ENCODE measurements around the gene ULK4.
"Not testable (repeated sequence)": the region's sequence is repeated elsewhere in the genome, so short reads cannot be mapped to it uniquely, and the experiment has no call there.

Gene ULK4

DNA sequence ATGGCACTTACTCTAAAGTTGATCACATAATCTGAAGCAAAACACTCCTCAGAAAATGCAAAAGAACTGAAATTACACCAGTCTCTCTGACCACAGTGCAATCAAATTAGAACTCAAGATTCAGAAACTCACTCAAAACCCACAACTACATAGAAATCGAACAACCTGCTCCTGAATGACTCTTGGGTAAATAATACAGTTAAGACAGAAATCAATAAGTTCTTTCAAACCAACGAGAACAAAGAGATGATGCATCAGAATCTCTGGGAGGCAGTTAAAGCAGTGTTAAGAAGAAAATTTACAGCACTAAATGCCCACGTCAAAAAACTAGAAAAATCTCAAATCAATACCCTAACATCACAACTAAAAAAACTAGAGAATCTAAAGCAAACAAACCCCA is 535.4 kb downstream of the ULK4 start:
- DNase-seq = no peak

DNA sequence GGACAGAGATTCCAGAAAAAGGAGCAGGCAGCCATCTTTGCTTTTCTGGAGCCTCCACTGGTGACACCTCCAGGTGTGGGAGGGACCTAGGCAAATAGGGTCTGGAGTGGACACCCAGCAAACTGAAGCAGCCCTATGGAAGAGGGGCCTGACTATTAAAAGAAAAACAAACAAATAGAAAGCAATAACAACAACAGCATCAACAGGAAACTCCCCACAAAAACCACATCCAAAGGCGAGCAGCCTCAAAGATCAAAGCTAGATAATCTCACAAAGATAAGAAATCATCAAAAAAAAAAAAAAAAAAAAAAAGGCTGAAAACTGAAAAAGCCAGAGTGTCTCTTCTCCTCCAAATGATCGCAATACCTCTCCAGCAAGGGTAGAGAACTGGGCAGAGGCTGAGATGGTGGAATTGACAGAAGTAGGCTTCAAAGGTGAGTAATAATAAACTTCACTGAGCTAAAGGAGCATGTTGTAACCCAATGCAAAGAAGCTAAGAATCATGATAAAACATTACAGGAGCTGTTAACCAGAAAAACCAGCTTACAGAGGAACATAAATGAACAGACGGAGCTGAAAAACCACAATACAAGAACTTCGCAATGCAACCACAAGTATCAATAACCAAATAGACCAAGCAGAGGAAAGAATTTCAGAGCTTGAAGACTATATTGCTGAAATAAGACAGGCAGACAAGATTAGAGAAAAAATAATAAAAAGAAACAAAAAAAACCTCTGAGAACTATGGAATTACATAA is 537.2 kb downstream of the ULK4 start:
- no peak for DNase-seq

DNA sequence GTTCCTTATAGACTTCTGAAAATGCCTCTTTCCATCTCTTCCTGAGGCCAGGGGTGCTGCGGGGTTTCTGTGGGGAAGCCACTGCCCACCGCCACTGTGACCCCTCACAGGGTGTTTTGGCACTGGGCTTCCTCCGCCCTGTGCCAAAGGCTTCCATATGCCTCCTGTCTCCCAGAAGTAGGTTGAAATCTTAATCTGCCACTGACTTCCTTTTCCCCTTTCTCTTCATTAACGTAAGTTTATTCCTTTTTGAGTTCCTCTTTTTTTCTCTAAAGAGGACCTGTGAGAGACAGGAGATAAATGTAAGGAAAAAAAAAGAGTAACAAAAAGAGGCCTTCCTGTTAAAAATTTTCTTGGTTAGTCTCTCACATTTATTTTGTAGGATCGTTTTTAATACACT is 542.1 kb downstream of the ULK4 start:
- peak in 1 of 14 donors; percentile 42 for DNase-seq

DNA sequence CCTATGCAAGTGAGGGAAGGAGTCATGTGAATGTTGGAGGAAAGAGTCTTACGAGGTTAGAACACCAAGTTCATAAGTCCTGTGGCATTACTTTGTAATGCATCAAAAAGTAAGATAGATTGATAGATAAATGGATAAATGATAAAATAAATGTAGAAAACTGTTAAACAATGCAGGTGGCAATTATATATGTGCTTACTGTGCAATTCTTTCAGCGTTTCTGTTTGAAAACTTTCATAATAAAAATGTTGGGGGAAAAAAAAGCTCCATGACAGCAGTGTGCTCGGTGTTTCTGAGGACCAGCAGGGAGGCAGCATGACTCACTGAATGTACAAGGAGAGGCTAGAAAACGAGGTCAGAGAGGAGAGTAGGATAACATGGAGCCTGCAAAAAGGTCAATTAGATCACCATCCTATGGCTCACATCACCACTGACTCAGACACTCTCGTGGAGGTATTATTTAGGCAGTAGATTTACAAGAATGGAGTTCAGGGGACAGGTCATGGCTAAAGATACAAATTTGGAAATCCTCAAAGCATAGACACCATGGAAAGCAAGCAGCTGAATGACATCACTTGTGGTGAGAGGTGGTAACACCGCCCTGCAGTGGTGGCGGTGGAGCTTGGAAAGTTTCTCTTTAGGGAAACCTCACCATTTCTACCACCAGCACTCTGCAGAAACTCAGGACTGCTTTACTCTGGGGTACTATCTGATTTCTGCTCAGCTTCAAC is 542.8 kb downstream of the ULK4 start:
- DNase-seq = peak in 1 of 14 donors; percentile 43

DNA sequence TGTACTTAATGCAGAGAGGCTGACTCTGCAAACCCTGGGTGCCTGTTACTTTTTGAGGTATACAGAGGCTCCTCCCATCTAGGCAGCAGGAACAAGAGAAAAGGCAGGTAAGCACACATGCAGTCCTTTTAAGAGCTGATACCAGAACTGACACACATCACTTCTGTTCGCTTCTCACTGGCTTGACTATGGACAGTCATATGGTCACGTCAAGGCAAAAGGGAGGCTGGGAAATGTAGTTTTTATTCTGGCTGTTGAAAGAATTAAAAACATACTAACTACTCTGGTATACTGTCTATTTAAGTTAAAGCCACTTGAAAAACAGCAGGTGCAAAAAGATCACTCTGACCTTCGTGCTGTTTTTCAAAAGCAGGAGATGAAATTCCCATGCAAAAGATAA is 544.3 kb downstream of the ULK4 start:
- no peak for DNase-seq

DNA sequence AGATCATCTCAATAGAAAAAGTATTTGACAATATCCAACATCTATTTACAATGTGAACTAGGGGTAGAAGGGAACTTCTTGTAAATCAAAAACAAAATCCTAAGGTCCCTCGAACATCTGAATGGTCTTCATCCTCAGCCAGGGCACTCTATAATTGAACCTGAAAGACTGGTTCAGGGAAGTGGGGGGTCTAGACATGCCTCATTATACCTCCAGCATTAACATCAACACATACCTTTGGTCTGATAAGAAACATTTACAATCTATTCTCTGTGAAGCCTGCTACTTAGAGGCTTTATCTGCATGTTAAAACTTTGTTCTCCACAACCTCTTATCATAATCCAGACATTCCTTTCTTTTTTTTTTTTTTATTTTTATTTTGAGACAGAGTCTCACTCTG is 550.8 kb downstream of the ULK4 start:
- no peak for DNase-seq

DNA sequence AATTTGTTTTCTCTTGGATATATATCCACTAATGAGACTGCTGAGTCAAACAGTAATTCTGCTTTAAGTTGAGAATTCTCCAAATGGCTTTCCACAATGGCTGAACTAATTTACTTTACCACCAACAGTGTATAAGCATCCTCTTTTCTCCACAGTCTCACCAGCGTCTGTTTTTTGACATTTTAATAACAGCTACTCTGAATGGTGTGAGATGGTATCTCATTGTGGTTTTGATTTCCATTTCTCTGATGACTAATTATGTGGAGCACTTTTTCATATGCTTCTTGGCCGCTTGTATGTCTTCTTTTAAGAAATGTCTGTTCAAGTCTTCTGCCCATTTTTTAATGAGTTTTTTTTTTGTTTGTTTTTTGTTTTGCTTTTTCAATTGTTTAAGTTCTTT is 556.4 kb downstream of the ULK4 start:
- DNase-seq = no peak

DNA sequence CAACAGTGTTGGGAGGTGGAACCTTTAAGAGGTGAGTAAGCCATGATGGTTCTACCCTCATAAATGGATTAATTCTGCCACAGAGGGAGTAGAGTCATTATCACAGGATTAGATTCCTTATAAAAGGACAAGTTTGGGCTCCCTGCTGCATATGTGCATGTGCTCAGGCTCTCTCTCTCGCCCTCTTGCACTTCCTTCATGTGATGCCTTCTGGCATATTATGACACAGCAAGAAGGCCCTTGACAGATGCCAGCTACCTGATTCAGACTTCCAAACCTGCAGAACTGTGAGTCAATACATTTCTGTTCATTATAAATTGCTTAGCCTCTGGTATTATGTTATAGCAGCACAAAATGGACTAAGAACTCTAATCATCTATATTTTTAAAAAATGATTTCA is 557.3 kb downstream of the ULK4 start:
- no peak for DNase-seq

DNA sequence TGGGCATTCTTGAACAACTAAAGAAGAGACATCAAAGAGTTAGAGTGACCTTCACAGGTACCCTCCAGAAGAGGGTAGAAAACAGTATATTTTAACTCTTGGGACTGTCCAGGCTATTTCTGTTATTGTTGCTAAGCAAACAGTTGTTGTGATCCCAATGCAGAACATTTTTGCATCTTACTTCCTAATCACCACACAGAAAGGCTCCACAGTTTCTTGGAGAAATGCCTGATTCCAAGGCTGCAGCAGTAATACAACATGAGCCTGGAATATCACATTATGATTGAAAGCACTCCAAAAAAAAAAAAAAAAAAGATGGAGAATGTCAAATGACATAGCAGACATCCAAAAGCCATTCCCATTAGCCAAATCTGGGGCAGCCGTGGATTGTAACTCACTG is 567.0 kb downstream of the ULK4 start:
- DNase-seq = no peak

DNA sequence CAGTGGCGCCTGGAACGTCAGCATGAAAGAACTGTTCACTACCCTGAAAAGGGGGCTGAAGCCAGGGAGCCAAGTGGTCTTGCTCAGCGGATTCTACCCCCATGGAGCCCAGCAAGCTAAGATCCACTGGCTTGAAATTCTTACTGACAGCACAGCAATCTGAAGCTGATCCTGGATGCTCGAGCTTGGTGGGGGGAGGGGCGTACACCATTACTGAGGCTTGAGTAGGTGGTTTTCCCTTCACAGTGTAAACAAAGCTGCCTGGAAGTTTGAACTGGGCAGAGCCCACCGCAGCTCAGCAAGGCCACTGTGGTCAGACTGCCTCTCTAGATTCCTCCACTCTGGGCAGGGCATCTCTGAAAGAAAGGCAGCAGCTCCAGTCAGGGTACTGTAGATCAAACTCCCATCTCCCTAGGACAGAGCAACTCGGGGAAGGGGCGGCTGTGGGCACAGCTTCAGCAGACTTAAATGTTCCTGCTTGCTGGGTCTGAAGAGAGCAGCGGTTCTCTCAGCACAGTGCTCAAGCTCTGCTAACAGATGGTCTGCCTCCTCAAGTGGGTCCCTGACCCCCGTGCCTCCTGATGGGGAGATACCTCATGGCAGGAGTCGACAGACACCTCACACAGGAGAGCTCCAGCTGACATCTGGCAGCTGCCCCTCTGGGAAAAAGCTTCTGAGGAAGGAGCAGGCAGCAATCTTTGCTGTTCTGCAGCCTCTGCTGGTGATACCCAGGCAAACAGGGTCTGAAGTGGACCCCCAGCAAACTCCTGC is 591.0 kb downstream of the ULK4 start:
- not testable (repeated sequence) for DNase-seq

DNA sequence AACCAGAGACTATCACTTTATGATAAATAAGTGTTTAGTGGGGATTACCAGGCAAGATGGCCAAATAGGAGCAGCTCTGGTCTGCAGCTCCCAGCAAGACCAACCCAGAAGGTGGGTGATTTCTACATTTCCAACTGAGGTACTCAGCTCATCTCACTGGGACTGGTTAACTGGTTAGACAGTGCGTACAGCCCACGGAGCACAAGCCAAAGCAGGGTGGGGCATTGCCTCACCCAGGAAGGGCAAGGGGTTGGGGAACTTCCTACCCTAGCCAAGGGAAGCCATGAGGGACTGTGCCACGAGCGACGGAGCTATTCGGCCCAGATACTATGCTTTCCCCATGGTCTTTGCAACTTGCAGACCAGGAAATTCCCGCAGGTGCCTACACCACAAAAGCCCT is 591.6 kb downstream of the ULK4 start:
- DNase-seq = no peak

DNA sequence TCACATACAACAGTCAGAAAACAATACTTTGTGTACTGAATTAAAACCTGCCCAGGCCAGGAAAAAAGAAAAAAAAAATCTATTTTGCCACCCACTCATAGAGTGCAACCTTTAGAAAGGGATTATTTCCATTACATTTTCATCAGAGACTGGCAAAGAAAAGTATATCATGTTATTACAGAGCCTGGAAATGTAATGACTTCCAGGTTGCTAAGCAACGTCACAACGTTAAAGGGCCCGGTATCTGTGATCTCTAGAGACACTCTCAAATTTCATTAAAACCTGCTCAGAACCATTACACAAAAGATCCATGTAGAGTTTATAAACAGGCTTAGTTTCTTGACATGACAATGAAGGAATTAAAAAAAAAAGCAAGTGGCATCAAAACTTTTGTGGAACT is 592.1 kb downstream of the ULK4 start:
- no peak for DNase-seq

DNA sequence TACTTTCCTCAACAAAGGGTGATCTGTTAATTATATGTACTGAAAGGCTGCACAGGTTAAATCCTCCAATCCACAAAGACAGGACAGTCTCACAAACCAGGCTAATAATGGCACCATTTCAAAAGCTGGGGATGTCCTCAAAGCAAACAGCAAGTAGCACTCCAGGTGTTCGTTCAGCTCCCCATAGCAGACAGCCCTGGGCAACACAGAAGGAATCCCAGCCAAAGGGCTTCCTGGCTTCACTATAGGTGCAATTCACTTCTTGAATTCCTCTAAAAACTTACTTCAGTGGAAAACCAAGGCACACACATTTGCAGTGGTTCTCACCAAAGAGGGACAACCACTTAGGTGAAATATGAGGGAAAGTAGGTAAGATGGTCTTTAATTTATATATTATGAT is 595.9 kb downstream of the ULK4 start:
- DNase-seq = no peak

DNA sequence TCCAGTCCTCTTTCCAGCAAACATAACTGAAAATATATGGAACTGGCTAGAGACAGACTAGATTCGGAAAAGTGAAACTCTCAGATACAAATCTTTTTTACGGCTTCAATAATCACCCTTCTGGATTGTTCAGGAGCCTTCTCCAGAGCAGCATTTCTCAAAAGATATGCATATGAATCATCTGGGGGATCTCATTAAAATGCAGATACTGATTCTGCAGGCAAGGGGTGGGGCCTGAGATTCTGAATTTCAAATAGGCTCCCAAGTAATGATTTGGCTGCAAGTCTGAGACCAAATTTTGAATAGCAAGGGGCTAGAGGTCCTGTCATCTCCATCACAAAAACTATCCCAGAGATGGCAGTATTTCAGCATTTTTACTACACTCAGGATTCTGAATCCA is 597.2 kb downstream of the ULK4 start:
- DNase-seq = no peak

DNA sequence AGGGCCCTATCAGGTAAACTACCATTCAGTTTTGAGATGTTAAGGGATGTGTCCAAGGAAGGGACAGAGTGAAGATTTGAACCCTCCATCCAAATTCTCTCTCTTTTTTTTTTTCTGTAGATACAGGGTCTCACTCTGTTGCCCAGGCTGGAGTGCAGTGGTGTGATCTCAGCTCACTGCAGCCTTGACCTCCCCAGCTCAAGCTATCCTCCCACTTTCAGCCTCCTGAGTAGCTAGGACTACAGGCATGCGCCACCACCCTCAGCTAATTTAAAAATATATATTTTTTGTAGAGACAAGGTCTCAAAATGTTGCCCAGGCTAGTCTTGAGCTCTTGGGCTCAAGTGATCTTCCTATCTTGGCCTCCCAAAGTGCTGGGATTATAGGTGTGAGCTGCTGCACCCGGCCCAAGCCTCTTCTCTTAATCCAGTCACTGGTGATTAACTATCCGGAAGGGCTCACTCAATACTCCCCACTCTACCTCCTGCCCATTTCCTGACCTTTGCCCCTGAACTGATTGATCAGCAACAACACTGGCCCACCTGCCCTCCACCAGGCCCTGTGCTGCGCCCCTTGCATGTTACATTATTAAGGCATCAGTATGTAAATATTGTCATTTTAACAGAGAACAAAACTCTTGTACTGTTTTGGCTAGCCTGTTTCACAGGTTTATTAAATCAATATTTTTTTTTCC is 597.9 kb downstream of the ULK4 start:
- DNase-seq = no peak

DNA sequence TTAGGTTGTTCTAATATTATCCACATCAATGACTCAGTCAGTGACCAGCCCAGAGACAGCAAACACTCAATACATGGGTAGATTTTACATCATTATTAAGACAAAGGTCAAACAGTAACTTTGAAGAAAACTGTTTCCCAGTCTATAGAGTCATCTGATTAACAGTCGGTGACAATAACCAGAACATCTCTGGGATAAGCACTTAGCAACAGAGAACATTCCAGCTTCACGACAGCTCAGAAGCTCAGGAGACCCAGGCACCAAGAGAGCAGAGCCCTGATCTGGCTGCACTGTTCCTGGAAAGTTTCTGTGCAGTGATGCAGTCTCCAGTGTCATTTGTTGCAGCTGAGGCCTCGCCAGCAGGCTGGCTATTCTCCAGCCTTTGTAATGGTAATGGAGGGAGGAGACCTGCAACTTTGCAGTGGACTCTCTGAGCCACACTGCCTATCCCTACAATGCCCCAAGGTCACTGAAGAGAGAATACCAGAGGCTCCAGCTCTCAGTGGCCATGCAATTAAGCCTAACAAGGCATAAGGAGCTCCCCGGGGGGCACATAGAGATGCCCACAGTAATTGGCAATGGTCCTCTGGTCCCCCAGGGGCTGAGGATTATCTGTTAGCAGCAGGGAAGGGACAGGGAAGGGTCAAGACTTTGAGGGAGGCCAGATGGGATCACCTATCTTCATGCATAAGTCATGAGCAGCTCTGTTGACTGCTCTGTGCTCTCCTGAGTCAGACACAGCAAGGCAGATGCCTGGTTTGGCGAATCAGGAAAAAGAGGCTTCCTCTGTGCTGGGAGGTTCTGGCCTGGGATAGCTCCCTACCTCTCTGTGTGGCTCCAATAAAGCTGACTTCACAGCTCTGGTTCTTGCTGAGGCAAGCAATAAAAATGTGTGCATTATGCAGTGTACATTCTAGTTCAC is 599.0 kb downstream of the ULK4 start:
- peak in 2 of 14 donors; percentile 5 to 13 for DNase-seq

DNA sequence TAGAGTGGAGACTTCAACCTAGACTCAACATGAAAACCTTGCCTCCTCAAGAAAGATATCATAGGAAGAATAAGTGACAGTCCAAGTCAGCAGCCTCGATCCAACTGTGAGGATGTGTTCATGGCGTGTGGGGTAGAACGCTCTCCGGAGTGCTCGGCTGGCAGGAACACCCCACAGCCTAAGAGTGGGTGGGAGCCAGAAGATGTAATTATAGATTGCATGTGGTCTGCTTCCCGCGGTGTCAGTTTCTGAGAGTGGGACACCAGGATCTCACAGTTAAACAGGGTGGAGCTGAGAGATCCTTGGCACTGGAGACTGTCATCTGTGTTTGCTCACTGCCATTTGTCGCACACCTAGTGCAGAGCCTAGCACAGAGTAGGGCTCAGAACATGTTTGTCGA is 604.6 kb downstream of the ULK4 start:
- DNase-seq = no peak

DNA sequence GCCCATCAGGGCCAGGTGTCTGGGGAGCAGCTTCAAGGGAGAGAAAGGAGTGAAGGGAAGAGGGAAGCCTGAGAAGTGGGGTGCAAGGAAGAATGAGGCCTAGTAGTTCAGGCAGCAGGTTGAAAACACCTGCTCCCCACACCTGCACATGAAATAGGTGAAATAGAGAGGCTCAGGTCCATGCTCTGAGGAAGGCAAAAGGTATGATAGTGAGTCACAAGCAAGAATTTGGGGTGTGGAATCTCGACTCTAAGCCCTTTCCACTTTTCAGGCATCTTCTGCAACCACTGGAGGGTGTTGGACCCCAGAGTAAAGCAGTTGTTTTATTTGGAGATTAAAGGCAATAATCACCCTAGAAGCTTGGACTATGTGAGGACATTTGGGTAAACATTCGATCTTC is 605.1 kb downstream of the ULK4 start:
- DNase-seq = no peak

DNA sequence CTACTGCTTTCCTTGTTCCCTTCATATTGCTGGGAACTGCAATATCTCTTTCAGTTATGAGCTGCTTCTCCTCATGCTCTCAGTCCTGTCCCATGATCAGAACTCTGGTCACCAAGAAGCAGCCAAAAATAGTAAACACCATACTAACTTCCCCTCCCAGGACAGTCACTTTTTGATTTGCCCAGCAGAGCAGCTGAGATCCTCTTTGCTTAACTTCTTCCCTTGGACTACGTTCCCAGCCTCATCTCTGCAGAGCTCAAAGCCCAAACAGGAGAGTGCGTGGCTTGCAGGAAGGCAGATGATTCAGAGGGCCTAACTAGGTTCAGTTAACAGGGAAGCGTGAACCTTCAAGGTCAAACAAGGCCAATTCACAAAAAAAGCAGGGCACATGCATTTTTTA is 609.4 kb downstream of the ULK4 start:
- DNase-seq = no peak

DNA sequence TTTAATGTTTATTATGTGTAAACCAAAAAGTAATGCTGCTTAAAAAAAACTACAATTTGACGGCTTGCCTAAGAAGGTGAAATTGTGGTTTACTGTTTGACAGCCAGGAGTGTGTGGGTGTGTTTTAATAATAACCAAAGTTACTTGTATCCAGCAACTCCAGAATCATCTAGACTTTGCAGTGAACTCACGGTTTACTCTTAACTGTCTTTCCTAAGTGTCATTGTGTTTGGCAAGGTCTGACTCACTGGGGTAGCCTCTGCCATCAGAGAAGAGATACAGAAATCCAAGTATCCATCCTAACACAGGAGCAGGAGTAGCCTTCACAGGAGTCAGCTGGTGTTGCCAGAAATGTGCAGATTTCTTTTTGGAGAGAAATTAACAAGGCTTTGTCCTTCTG is 611.5 kb downstream of the ULK4 start:
- DNase-seq = no peak

DNA sequence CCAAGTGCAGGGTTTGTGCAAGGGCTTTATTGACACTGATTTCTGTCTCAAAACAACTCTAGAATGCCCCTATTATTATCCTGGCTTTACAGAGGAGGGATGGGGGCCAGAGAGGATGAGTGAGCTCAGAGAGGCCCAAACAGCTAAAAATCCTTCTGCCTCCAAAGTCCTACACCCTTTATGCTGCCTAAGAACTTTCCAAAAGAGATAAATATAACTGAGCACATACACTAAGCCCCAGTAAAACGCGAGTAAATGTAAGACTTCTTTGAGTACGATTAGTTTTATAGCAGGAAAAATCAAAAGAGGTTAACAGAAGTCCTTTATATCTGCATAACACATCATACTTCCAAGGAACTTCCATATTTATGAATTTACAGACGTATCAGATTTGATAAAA is 613.5 kb downstream of the ULK4 start:
- no peak for DNase-seq
